ENCODE measurements around the gene CCNB1IP1. TPM values are rescaled to one million over a fixed set of nuclear protein-coding genes. Genes with fewer than 3 reads are reported as not detected.
"Not testable (repeated sequence)": the region's sequence is repeated elsewhere in the genome, so short reads cannot be mapped to it uniquely, and the experiment has no call there.

Gene CCNB1IP1
- total and polyA plus RNA-seq, 4 donors = 28.9 to 89.1 (median 45.7) TPM

DNA sequence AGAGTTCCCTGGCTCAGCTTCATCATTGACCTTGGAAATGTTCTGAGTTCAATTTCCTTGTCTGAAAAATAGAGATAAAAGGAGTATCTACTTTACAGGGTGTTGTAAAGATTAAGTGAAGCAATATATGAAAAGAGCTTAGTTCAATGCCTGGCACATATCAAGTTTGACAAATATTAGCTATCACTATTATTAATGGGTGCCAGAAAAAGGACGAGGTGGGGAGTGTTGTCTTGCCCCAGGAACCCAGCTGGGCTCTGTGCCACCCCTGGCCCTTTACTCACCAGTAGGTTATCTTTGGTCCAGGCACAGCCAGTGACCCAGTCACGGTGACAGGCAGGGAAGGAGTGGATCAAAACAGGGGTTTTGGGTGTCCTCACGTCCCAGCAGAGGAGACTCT lies 42.4 kb upstream of the CCNB1IP1 start:
- no peak for DNase-seq
- TF ChIP-seq, protein P1, sequence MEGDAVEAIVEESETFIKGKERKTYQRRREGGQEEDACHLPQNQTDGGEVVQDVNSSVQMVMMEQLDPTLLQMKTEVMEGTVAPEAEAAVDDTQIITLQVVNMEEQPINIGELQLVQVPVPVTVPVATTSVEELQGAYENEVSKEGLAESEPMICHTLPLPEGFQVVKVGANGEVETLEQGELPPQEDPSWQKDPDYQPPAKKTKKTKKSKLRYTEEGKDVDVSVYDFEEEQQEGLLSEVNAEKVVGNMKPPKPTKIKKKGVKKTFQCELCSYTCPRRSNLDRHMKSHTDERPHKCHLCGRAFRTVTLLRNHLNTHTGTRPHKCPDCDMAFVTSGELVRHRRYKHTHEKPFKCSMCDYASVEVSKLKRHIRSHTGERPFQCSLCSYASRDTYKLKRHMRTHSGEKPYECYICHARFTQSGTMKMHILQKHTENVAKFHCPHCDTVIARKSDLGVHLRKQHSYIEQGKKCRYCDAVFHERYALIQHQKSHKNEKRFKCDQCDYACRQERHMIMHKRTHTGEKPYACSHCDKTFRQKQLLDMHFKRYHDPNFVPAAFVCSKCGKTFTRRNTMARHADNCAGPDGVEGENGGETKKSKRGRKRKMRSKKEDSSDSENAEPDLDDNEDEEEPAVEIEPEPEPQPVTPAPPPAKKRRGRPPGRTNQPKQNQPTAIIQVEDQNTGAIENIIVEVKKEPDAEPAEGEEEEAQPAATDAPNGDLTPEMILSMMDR (IDR thresholded peaks at IDR 0.05; ENCODE audit: control extremely low read depth, extremely low read depth) = no peak
- H3K9me3 ChIP-seq (ENCODE audit: control insufficient read depth in 4 of 4, insufficient read depth in 3 of 4, low read length in 3 of 4) = no peaks in the 10 kb centered on the region
- no peaks in the 10 kb centered on the region for H3K27me3 ChIP-seq (ENCODE audit: control insufficient read depth in 3 of 3, insufficient read depth in 3 of 3, low read length in 2 of 3)
- ATAC-seq (ENCODE audit: insufficient read depth, low FRiP score) = no peak
- H3K36me3 ChIP-seq (ENCODE audit: control insufficient read depth in 4 of 4, insufficient read depth in 4 of 4, low read length in 4 of 4) = peaks cover 27 to 75% (median 53%) of the 10 kb centered on the region in 4 donors
- no peaks in the 10 kb centered on the region for H3K4me1 ChIP-seq (ENCODE audit: control insufficient read depth in 5 of 5, insufficient read depth in 5 of 5, low read length in 5 of 5)
- no peak overlapping the region for H3K4me3 ChIP-seq
- 86 to 89% methylated on average over 3 of the region's 3 CpGs for WGBS, 2 donors
- H3K27ac ChIP-seq (ENCODE audit: low read depth in 1 of 2, low read length in 1 of 2) = no peak overlapping the region
- H3K9ac ChIP-seq (ENCODE audit: insufficient read depth in 1 of 2, low read length in 2 of 2) = no peak overlapping the region

DNA sequence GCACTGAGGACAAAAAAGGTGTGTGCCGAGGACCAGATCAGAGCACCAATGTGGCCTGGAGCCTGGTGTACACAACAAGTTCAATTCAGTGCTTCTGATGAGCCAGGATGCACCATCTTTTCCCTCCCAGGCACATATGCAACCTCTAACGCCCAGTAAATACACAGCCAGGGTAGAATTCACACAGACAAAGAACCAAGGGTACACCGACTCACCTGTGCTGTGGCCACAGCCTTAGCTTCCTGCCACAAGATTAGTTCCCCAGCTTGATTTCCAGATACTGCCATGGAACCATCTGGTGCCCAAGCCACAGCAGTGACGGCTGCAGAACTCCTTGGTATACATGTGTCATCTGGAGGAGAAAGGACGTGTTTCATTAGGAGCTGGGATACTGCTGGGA lies 39.7 kb upstream of the CCNB1IP1 start:
- H3K36me3 ChIP-seq (ENCODE audit: control insufficient read depth in 4 of 4, insufficient read depth in 4 of 4, low read length in 4 of 4) = peaks cover 38 to 63% (median 47%) of the 10 kb centered on the region in 4 donors
- H3K4me1 ChIP-seq (ENCODE audit: control insufficient read depth in 5 of 5, insufficient read depth in 5 of 5, low read length in 5 of 5) = no peaks in the 10 kb centered on the region

GRCh38 chr14:20365928-20366327 lies 32.8 kb upstream of the CCNB1IP1 start:
- Histone ChIP-seq H3K27me3 (ENCODE audit: control insufficient read depth in 3 of 3, insufficient read depth in 3 of 3, low read length in 2 of 3) (no peaks in the 10 kb centered on the region), H3K9me3 (ENCODE audit: control insufficient read depth in 4 of 4, insufficient read depth in 3 of 4, low read length in 3 of 4) (no peaks in the 10 kb centered on the region), H3K4me3 (no peak overlapping the region), H3K36me3 (ENCODE audit: control insufficient read depth in 4 of 4, insufficient read depth in 4 of 4, low read length in 4 of 4) (peaks cover 12 to 39% (median 29%) of the 10 kb centered on the region in 4 donors), H3K4me1 (ENCODE audit: control insufficient read depth in 5 of 5, insufficient read depth in 5 of 5, low read length in 5 of 5) (no peaks in the 10 kb centered on the region), H3K9ac (ENCODE audit: insufficient read depth in 1 of 2, low read length in 2 of 2) (no peak overlapping the region), H3K27ac (ENCODE audit: low read depth in 1 of 2, low read length in 1 of 2) (no peak overlapping the region)
- ATAC-seq (ENCODE audit: insufficient read depth, low FRiP score) (no peak), DNase-seq (no peak)
- TF ChIP-seq, protein P1 (IDR thresholded peaks at IDR 0.05; ENCODE audit: control extremely low read depth, extremely low read depth) = no peak

More for the DNA sequence above, 39.7 kb upstream of the CCNB1IP1 start:
- Histone ChIP-seq H3K9me3 (ENCODE audit: control insufficient read depth in 4 of 4, insufficient read depth in 3 of 4, low read length in 3 of 4) (no peaks in the 10 kb centered on the region), H3K4me3 (no peak overlapping the region), H3K27ac (ENCODE audit: low read depth in 1 of 2, low read length in 1 of 2) (no peak overlapping the region), H3K27me3 (ENCODE audit: control insufficient read depth in 3 of 3, insufficient read depth in 3 of 3, low read length in 2 of 3) (no peaks in the 10 kb centered on the region), H3K9ac (ENCODE audit: insufficient read depth in 1 of 2, low read length in 2 of 2) (no peak overlapping the region)
- TF ChIP-seq, protein P1 (IDR thresholded peaks at IDR 0.05; ENCODE audit: control extremely low read depth, extremely low read depth) = no peak
- no peak for DNase-seq
- WGBS, 2 donors = 85 to 94% methylated on average over 5 of the region's 5 CpGs
- ATAC-seq (ENCODE audit: insufficient read depth, low FRiP score) = no peak

DNA sequence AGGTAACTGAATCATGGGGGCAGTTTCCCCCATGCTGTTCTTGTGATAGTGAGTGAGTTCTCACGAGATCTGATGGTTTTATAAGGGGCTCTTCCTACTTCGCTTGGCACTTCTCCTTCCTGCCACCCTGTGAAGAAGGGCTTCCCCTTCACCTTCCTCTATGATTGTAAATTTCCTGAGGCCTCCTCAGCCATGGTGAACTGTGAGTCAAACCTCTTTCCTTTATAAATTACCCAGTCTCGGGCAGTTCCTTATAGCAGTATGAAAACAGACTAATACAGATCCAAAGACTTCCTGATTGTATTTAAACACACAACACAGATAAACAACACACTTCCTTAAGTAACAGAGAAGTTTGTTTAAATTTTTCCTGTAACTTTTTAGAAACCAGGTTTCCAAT lies 25.4 kb upstream of the CCNB1IP1 start:
- not testable (repeated sequence) for H3K4me3 ChIP-seq; DNase-seq; H3K27ac ChIP-seq (ENCODE audit: low read depth in 1 of 2, low read length in 1 of 2); H3K9ac ChIP-seq (ENCODE audit: insufficient read depth in 1 of 2, low read length in 2 of 2); H3K27me3 ChIP-seq (ENCODE audit: control insufficient read depth in 3 of 3, insufficient read depth in 3 of 3, low read length in 2 of 3); H3K9me3 ChIP-seq (ENCODE audit: control insufficient read depth in 4 of 4, insufficient read depth in 3 of 4, low read length in 3 of 4); H3K4me1 ChIP-seq (ENCODE audit: control insufficient read depth in 5 of 5, insufficient read depth in 5 of 5, low read length in 5 of 5); ATAC-seq (ENCODE audit: insufficient read depth, low FRiP score)
- 16 to 44% methylated on average over 3 of the region's 3 CpGs for WGBS, 2 donors
- H3K36me3 ChIP-seq (ENCODE audit: control insufficient read depth in 4 of 4, insufficient read depth in 4 of 4, low read length in 4 of 4) = peaks cover 9 to 37% (median 25%) of the 10 kb centered on the region in 4 donors

Data from lung (tissue), 12 donors.